Smooth muscle cell (in vitro differentiated cells): ENCODE measurements around the gene AGTRAP. TPM values are rescaled to one million over a fixed set of nuclear protein-coding genes. Genes with fewer than 3 reads are reported as not detected.

Experiments used
- DNase-seq: peaks from one replicate; lab custom pipeline; 2025; ENCODE audit not compliant: unreplicated experiment; lab: John Stamatoyannopoulos, UW
- H2AFZ ChIP-seq: fragments of 200-600 bp; sonication (generic); 2 replicates; pipeline ENCODE4 v1.6.0; 2016; ENCODE audit warnings: antibody characterized with exemption, low read depth, mild to moderate bottlenecking
- H3F3A ChIP-seq: fragments of 200-600 bp; sonication (generic); 2 replicates; pipeline ENCODE4 v1.6.0; 2017; ENCODE audit warnings: antibody characterized with exemption, low read depth
- H3K27ac ChIP-seq: fragments of 200-600 bp; sonication (generic); 2 replicates; pipeline ENCODE4 v1.5.1; 2016; ENCODE audit warnings: low read depth, mild to moderate bottlenecking
- H3K27me3 ChIP-seq: fragments of 200-600 bp; sonication (generic); 2 replicates; pipeline ENCODE4 v1.6.1; 2016; ENCODE audit warnings: low read depth, mild to moderate bottlenecking
- H3K36me3 ChIP-seq: fragments of 200-600 bp; sonication (generic); 2 replicates; pipeline ENCODE4 v1.5.1; 2016; ENCODE audit warnings: low read depth
- H3K4me1 ChIP-seq: fragments of 200-600 bp; sonication (generic); 2 replicates; pipeline ENCODE4 v1.5.1; 2016; ENCODE audit warnings: low read depth
- H3K4me2 ChIP-seq: fragments of 200-600 bp; sonication (generic); 2 replicates; pipeline ENCODE4 v1.6.0; 2016; ENCODE audit warnings: mild to moderate bottlenecking
- H3K4me3 ChIP-seq: fragments of 200-600 bp; sonication (generic); 2 replicates; pipeline ENCODE4 v1.5.1; 2016; ENCODE audit warnings: mild to moderate bottlenecking
- H3K79me2 ChIP-seq: fragments of 200-600 bp; sonication (generic); 2 replicates; pipeline ENCODE4 v1.6.0; 2016; ENCODE audit warnings: low read depth, mild to moderate bottlenecking
- H3K9ac ChIP-seq: fragments of 200-600 bp; sonication (generic); 2 replicates; pipeline ENCODE4 v1.6.0; 2016; ENCODE audit warnings: low read depth
- H3K9me3 ChIP-seq: fragments of 200-600 bp; sonication (generic); replicated peaks from 2 replicates; pipeline ENCODE4 v1.5.1; 2016; ENCODE audit warnings: low read depth
- H4K20me1 ChIP-seq: fragments of 200-600 bp; sonication (generic); 2 replicates; pipeline ENCODE4 v1.6.0; 2016; ENCODE audit warnings: low read depth
- WGBS: methylation state at CpG from one replicate; pipeline ENCODE4 v1.1.7; 2016; ENCODE audit warnings: low lambda C conversion rate; 5-methylcytosine and 5-hydroxymethylcytosine counted together
- polyA plus RNA-seq: library from polyadenylated mRNA; unstranded; fragments of >200 nt; fragmentation: Nextera tagmentation; extraction: Ambion mirVana; gene quantifications from 2 replicates; pipeline ENCODE4 v1.2.1, GENCODE V29; 2016
- total RNA-seq: library from RNA; depleted of rRNA; stranded (reverse); fragments of >200 nt; gene quantifications from 2 replicates; pipeline ENCODE4 v1.2.3, GENCODE V29; 2014
- TF ChIP-seq, protein P1 (sequence below): fragments of 200-600 bp; sonication (generic); IDR thresholded peaks from 2 replicates; pipeline ENCODE4 v1.5.1; 2017; ENCODE audit warnings: borderline replicate concordance, mild to moderate bottlenecking, antibody characterized with exemption; ENCODE audit not compliant: insufficient read depth, poor library complexity, severe bottlenecking

AGTRAP gene
- total and polyA plus RNA-seq, 2 experiments from 2014 or later = 30.9 to 76.8 TPM

DNA sequence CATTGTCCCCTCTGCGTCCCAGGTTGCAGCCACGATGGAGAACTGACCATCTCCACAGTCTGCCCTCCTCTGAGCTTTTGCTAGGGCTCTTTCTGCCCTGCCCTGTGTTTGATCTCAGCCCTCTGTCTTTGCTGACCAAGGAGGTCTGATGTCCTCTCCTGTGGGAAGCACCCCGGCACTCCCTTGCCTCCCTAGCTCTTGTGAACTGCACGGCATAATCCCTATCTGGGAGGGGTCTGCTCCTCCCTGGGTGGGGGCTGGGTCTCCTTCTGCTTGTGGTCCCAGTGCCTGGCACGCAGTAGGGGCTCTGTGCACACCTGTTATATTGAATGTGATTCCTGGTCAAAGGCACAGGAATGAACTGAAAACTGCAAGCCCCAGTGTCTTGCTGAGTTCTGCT lies 42.0 kb upstream of the AGTRAP start:
- Histone ChIP-seq H3K4me1 (no peaks in the 10 kb centered on the region), H2AFZ (no peak overlapping the region), H3K9me3 (no peaks in the 10 kb centered on the region), H3K79me2 (no peaks in the 10 kb centered on the region), H4K20me1 (no peaks in the 10 kb centered on the region), H3K27ac (no peak overlapping the region), H3K9ac (no peak overlapping the region), H3K4me3 (no peak overlapping the region), H3K36me3 (no peaks in the 10 kb centered on the region), H3K4me2 (no peak overlapping the region), H3K27me3 (peaks cover 59% of the 10 kb centered on the region), H3F3A (no peaks in the 10 kb centered on the region)
- no peak for DNase-seq
- TF ChIP-seq, protein P1, sequence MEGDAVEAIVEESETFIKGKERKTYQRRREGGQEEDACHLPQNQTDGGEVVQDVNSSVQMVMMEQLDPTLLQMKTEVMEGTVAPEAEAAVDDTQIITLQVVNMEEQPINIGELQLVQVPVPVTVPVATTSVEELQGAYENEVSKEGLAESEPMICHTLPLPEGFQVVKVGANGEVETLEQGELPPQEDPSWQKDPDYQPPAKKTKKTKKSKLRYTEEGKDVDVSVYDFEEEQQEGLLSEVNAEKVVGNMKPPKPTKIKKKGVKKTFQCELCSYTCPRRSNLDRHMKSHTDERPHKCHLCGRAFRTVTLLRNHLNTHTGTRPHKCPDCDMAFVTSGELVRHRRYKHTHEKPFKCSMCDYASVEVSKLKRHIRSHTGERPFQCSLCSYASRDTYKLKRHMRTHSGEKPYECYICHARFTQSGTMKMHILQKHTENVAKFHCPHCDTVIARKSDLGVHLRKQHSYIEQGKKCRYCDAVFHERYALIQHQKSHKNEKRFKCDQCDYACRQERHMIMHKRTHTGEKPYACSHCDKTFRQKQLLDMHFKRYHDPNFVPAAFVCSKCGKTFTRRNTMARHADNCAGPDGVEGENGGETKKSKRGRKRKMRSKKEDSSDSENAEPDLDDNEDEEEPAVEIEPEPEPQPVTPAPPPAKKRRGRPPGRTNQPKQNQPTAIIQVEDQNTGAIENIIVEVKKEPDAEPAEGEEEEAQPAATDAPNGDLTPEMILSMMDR = no peak
- 63% methylated on average over 5 of the region's 5 CpGs for WGBS

DNA sequence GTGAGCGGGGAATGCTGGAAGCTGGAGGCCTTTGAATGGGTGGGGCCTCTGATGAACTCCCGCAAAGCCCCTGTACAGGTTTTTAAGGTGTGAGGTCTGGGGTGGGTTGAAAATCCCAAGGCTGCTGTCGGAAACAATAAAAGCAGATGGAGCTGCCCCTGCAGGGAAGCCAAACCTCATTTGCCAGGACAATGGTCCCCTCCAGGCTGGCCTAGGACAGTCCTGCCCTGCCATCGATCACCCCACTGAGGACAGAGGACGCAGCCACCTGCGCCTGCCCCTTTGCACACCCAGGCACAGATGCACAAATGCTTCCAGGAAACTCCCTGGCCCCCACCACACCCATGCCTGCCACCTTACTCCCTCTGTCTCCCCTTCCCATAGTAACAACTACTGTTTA lies 40.1 kb upstream of the AGTRAP start:
- Histone ChIP-seq H3F3A (no peaks in the 10 kb centered on the region), H3K27ac (no peak overlapping the region), H3K4me2 (no peak overlapping the region), H3K36me3 (no peaks in the 10 kb centered on the region), H4K20me1 (no peaks in the 10 kb centered on the region), H3K79me2 (no peaks in the 10 kb centered on the region), H3K4me1 (peaks cover 7% of the 10 kb centered on the region), H3K27me3 (peaks cover 41% of the 10 kb centered on the region), H2AFZ (no peak overlapping the region), H3K9ac (no peak overlapping the region), H3K9me3 (no peaks in the 10 kb centered on the region), H3K4me3 (no peak overlapping the region)
- TF ChIP-seq, protein P1 = no peak
- 87% methylated on average over 6 of the region's 6 CpGs for WGBS
- no peak for DNase-seq

DNA sequence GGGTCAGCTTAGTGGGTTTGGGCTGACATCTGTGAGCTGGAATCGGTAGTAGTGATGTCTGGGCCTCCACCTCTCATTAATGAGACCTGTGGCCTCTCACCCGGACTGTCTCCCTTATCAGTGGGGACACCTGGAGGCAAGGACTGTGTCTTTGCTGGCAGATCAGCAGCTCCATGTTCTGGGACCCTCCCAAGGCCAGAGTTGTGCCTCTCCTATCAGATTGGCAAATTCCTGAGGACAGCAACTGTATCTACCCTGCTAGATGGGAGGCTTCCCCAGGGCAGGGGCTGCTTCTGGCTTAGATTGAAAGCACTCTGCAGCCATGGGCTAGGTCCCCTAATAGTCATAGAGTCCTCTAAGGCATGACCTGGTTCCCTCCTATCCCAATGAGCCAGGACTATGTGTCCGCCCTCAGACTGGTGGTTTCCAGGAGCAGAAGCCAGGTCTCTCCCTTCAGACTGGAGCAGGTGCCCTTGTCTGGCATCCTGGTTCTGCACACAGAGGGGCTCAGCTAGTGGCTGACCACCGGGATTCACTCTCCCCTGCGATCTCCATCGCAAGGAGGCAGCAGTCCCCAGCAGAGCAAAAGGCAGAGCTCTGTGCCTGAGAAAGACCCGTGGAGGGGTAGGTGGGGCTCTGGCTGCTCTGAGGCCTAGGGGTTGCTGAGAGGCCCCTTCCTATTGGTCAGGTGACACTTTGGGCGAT lies 38.6 kb upstream of the AGTRAP start:
- Histone ChIP-seq H3K36me3 (no peaks in the 10 kb centered on the region), H3K9me3 (no peaks in the 10 kb centered on the region), H3K4me3 (no peak overlapping the region), H3K9ac (no peak overlapping the region), H3F3A (no peaks in the 10 kb centered on the region), H2AFZ (no peak overlapping the region), H3K27me3 (peaks cover 27% of the 10 kb centered on the region), H3K4me2 (no peak overlapping the region), H3K27ac (no peak overlapping the region), H3K79me2 (no peaks in the 10 kb centered on the region), H4K20me1 (no peaks in the 10 kb centered on the region), H3K4me1 (peaks cover 10% of the 10 kb centered on the region)
- TF ChIP-seq, protein P1 = no peak
- no peak for DNase-seq
- 83% methylated on average over 8 of the region's 8 CpGs for WGBS

DNA sequence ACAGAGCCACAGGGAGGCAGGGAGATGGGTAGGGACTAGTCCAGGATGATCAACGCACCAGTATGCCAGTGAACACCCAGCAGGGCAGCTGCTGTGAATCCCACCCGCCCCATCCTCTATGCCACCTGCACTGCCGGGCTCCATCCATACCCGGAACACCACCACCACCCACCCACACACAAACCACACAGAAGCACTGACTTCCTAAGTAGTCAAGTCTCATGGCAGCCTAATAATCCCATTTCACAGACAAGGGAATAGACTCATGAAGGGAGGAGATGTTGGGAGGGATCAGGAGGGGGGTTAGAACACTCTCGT lies 38.1 kb upstream of the AGTRAP start:
- H3K36me3 ChIP-seq = no peaks in the 10 kb centered on the region
- H3K4me3 ChIP-seq = no peak overlapping the region
- H3K9me3 ChIP-seq = no peaks in the 10 kb centered on the region
- H4K20me1 ChIP-seq = no peaks in the 10 kb centered on the region
- 91% methylated on average over 5 of the region's 5 CpGs for WGBS
- no peak overlapping the region for H3K27ac ChIP-seq
- H3K9ac ChIP-seq = no peak overlapping the region
- H2AFZ ChIP-seq = no peak overlapping the region
- H3K79me2 ChIP-seq = no peaks in the 10 kb centered on the region
- TF ChIP-seq, protein P1 = no peak
- no peak for DNase-seq
- H3K4me2 ChIP-seq = no peak overlapping the region
- peaks cover 21% of the 10 kb centered on the region for H3K27me3 ChIP-seq
- no peaks in the 10 kb centered on the region for H3F3A ChIP-seq
- H3K4me1 ChIP-seq = peaks cover 10% of the 10 kb centered on the region
